NCI-H2227 treated with DMSO at 0.1 percent for 48 hours (cell line): Measurements from ENCODE around the gene C1orf122.

Source experiments
- DNase-seq: peaks from one replicate; lab custom pipeline; 2025; lab: John Stamatoyannopoulos, UW

The C1orf122 gene

DNA sequence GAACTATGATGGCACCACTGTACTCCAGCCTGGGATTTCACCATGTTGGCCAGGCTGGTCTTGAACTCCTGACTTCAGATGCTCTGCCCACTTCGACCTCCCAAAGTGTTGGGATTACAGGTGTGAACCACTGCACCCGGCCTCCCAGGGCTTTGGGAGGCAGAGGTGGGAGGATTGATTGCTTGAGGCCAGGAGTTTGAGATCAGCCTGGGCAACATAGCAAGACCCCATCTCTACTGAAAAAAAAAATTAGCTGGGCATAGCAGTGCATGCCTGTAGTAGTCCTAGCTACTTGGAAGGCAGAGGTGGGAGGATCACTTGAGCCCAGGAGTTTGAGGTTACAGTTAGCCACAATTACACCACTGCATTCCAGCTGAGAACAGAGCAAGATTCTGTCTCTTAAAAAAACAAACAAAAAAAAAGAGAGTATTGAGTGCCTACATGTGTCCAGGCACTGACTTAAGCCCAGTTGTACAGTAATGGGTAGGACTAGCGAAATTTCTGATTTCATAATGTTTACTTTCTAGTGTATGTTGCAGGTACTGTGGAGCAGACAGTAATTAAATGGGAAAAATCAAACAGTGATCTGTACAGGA is 9.7 kb upstream of the C1orf122 start:
- DNase-seq, result no peak

- no peak for DNase-seq
Measured at GRCh38 chr1:37802439-37802838, 5.2 kb upstream of the C1orf122 start.

DNA sequence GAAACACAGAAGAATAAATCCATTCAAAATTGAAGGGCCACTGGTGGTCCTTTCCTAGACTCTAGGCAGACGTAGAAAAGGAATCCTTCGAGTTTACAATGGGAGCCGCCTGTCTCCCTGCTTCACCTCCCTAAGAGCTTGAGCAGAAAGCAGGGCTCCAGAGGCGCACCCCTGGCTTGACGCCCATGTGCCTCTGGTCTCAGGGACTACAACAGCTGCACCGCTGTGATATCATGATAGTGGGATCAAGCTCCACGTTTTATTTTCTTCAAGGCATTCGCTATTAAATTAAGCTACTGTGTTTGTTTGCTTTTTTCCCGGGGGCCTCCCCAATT is 403 bp upstream of the C1orf122 start:
- no peak for DNase-seq

- peak; percentile 55 for DNase-seq
Measured at GRCh38 chr1:37808369-37809319, 1.1 kb downstream of the C1orf122 start.

- no peak for DNase-seq
Measured at GRCh38 chr1:37809942-37810341, 2.4 kb downstream of the C1orf122 start.

DNA sequence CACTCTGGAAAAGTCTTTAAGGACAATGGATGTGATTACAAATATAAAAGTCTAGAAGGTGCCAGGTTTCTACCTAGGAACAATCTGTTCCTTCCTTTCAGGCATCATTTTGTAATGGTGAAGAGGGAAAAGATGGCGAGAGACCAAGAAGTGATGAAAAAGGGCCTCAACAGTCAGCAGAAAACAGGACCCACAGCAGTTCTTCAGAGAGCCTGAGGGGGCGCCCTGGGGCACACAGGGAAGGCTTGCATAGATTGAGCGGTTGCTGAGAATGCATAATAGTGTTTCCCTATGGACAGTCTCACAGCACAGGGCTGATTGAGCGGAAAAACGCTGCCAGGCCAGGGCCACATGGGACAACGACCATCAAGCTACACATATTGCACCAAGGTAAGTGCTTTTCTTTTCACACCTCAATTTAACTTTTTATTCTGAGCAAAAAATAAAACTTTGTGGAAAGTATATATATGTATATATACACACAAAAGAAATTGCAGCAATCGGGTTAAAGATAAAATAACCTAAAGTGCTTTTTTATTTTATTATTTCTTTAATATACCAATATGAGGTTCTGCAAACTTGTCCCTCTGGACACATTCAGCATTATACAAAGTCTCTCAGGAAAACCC is 3.6 kb downstream of the C1orf122 start:
- DNase-seq, result peak; percentile 82

DNA sequence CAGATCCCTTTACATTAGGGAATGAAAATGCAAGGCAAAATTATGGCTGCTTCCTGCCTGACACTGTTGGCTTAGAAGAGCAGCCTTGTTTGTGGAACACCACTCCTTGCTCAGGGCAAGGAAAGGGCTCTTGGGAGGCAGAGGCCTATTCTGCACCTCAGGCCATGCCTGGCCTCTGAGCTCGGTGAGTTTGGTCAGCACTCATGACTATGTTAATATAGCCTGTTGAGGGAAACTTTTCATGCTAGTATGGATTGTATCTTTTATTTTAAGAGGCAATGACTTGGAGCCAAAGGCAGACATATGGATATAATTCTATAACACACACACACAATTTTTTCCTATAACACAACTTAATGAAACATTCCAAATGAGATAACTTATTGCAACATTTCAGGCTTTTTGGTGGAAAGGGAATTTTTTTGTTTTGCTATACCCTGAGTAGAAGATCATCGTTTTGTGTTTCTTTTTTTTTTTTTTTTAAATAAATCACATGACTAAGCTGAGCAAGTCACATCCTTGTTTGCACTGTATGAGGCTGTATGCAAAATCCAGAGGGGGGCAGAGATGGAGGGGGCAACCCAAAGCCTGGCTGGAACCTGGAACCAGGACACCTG is 6.0 kb downstream of the C1orf122 start:
- no peak for DNase-seq

- DNase-seq, result no peak
Measured at GRCh38 chr1:37814252-37814651, 6.7 kb downstream of the C1orf122 start.

GRCh38 chr1:37817481-37817880 is 9.9 kb downstream of the C1orf122 start:
- DNase-seq, result no peak

- DNase-seq, result no peak
Measured at GRCh38 chr1:37821481-37821880, 13.9 kb downstream of the C1orf122 start.

DNA sequence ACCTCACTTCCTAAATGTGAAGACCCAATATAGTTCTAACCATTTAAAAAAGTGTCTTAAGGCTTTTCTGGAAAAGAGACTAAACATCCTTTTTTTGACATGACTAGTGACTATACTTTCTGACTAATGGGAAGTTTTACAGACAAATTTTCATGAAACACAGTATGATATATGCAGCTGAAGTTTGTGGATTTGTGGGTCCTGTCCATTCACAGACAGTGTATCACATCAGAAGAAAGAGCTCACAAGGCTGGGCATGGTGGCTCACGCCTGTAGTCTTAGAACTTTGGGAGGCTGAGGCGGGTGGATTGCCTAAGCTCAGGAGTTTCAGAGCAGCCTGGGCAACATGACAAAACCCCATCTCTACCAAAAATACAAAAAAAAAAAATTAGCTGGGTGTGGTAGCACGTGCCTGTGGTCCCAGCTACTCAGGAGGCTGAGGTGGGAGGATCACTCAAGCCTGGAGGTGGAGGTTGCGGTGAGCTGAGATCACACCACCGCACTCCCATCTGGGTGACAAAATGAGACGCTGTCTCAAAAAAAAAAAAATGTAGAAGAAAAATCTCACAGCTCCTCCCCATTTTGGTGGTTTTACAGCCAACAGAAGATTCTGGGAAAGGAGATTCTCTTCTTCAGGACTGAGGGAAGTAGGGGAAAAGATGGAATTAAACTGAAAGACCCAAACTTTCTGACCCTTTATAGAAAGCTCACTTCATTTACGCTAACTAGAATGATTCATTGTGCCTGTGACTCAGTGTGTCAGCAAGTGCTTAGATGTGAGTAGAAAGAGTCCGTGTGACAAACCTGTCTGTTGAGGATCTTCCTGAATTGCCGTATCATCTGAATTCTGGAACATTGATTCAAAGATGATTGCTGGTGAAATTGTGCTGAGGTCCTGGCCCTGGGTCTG is 15.6 kb downstream of the C1orf122 start:
- no peak for DNase-seq

GRCh38 chr1:37824001-37824400 is 16.4 kb downstream of the C1orf122 start:
- no peak for DNase-seq

DNA sequence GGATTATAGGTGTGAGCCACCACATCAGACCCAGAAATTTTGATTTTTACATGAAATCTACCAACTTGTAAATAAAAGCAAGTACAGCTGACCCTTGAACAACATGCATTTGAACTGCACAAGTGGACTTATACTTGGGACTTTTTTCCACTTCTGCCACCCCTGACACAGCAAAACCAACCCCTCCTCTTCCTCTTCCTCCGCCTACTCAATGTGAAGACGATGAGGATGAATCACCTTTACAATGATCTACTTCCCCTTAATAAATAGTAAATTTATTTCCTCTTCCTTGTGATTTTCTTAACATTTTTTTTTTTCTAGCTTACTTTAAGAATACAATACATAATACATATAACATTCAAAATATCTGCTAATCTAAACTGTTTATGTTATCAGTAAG is 17.9 kb downstream of the C1orf122 start:
- DNase-seq, result no peak

DNA sequence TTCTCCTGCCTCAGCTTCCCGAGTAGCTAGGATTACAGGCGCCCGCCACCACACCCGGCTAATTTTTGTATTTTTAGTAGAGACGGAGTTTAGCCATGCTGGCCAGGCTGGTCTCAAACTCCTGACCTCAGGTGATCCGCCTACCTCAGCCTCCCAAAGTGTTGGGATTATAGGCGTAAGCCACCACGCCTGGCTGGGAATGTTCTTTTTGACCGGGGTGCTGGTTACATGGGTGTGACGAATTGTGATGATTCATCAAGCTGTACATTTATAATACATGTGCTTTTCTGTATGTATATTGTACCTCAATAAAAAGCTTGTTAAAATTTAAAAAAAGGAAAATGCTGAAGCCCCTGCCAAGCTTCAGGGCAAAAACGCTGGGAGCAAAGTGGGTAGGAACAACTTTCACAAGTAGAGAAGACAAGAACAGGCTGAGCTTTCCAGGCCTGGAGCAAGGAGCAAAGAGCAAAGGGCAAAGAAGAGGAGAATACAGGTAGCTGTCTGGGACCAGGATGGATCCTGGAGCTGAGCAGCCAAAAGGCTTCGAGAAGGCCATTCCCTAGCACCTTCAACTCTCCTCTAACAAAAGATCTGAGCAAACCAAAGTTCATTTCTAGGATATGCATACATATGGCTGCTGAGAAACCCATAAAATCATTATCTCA is 21.0 kb downstream of the C1orf122 start:
- no peak for DNase-seq

DNA sequence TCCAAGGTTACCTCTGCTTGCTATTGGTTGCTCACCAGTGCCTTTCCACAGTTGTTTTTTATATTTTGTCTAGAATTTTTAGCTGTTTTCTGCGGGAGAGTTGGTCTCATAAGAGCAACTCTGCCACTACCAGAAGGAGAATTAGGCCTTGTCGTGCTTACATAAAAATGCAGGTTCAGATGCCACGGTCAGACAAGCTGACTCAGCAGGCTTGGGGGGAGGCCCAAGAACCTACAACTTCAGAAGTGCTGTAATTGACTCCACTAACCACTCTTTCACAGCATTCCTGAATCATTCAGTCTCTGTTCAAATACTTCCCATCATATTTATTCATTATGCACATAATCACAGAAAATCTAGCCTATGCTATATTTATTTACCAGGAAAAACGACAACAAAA is 23.5 kb downstream of the C1orf122 start:
- no peak for DNase-seq

DNA sequence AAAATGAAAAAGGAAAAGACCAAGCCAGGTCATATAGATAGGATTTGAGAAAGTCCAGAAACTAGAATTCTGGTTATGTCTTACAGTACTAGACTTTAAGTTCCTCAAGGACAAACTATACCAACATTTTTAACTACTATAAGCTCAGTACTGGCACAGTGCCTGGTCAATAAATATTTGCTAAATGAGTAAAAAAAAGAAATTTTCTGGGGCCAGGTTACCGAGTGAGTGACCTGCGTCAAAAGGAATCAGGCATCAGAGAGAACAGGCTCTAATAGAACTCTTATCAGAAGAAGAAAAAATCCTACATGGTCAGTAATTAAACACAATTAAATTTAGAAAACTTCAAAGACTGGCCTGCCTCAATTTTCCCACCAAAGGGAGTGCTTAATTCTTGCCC is 24.2 kb downstream of the C1orf122 start:
- no peak for DNase-seq

DNA sequence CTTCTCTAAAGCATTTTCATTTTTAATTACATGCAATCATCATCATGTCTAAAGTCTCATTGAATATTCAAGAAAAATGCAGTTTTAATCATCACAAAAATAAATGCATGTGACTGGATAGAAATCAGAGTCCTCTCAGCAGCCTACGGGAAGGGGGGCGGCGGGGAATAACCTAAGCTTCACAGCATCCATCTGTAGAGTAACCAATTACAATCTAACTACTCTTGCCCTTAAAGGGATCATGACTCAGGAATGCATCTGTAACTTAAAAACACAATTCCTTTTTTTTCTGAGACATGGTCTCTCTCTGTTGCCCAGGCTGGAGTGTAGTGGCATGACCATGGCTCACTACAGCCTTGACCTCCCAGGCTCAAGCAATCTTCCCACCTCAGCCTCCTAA is 29.2 kb downstream of the C1orf122 start:
- DNase-seq, result no peak

GRCh38 chr1:37839676-37840075 is 32.1 kb downstream of the C1orf122 start:
- no peak for DNase-seq

- DNase-seq, result no peak
Measured at GRCh38 chr1:37840711-37841110, 33.1 kb downstream of the C1orf122 start.

DNA sequence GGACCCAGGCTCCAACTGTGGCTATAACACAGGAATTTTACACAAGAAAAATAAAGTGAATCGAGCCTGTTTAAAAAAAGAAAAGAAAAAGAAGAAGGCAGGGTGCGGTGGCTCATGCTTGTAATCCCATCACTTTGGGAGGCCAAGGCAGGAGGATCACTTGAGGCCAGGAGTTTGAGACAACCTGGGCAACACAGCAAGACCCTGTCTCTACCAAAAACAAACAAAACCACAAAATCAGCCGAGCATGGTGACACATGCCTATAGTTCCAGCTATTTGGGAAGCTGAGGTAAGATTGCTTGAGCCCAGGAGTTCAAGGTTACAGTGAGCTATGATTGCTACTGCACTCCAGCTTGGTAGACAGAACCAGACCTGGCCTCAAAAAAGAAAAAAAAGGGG is 34.1 kb downstream of the C1orf122 start:
- DNase-seq, result no peak

GRCh38 chr1:37844536-37844935 is 36.9 kb downstream of the C1orf122 start:
- no peak for DNase-seq
